GM23338 (cell line): ENCODE measurements around the gene CRADD. TPM values are rescaled to one million over a fixed set of nuclear protein-coding genes. Genes with fewer than 3 reads are reported as not detected.

Experiments used
- ATAC-seq: fragments of 200-7000 bp; cut with Tn5 transposase; 3 replicates; pipeline ENCODE4 v1.9.1; 2020
- DNase-seq: peaks from one replicate; pipeline ENCODE4 v3.0.0-alpha.2; 2015; ENCODE audit warnings: low spot score
- H2AFZ ChIP-seq: fragments of 200-600 bp; sonication (generic); 2 replicates; pipeline ENCODE4 v1.8.0; 2016; ENCODE audit warnings: antibody characterized with exemption, mild to moderate bottlenecking, moderate library complexity
- H3F3A ChIP-seq: fragments of 200-600 bp; sonication (generic); replicated peaks from 2 replicates; pipeline ENCODE4 v1.8.0; 2017; ENCODE audit warnings: antibody characterized with exemption, mixed run types, low read depth
- H3K27ac ChIP-seq: fragments of 200-600 bp; sonication (generic); 2 replicates; pipeline ENCODE4 v1.6.1; 2016; ENCODE audit warnings: low read depth
- H3K27me3 ChIP-seq: fragments of 200-600 bp; sonication (generic); 2 replicates; pipeline ENCODE4 v1.8.0; 2016; ENCODE audit warnings: mild to moderate bottlenecking, mixed run types, moderate library complexity; ENCODE audit not compliant: insufficient read depth
- H3K36me3 ChIP-seq: fragments of 200-600 bp; sonication (generic); 2 replicates; pipeline ENCODE4 v1.8.0; 2016; ENCODE audit warnings: mild to moderate bottlenecking; ENCODE audit not compliant: insufficient read depth
- H3K4me1 ChIP-seq: fragments of 200-600 bp; sonication (generic); 2 replicates; pipeline ENCODE4 v1.8.0; 2016; ENCODE audit warnings: mild to moderate bottlenecking, moderate library complexity; ENCODE audit not compliant: insufficient read depth
- H3K4me2 ChIP-seq: fragments of 200-600 bp; sonication (generic); 2 replicates; pipeline ENCODE4 v1.7.1; 2017; ENCODE audit warnings: mixed run types
- H3K4me3 ChIP-seq: fragments of 200-600 bp; sonication (generic); 2 replicates; pipeline ENCODE4 v1.6.1; 2016; ENCODE audit warnings: mixed run types
- H3K79me2 ChIP-seq: fragments of 200-600 bp; sonication (generic); replicated peaks from 2 replicates; pipeline ENCODE4 v1.8.0; 2017; ENCODE audit warnings: mild to moderate bottlenecking; ENCODE audit not compliant: insufficient read depth
- H3K9me2 ChIP-seq: fragments of 200-600 bp; sonication (generic); 2 replicates; pipeline ENCODE4 v1.8.0; 2017; ENCODE audit not compliant: insufficient read depth
- H4K20me1 ChIP-seq: fragments of 200-600 bp; sonication (generic); replicated peaks from 2 replicates; pipeline ENCODE4 v1.8.0; 2017; ENCODE audit warnings: mild to moderate bottlenecking; ENCODE audit not compliant: insufficient read depth
- H3K27ac Mint-ChIP-seq: 2 replicates; pipeline ENCODE4 v1.8.0; 2020; ENCODE audit warnings: inconsistent platforms, mild to moderate bottlenecking, moderate library complexity, mixed read lengths
- H3K27me3 Mint-ChIP-seq: 3 replicates; pipeline ENCODE4 v1.8.0; 2022; ENCODE audit warnings: low read depth, mild to moderate bottlenecking, moderate library complexity, mixed read lengths, inconsistent platforms; ENCODE audit not compliant: insufficient read depth, poor library complexity
- H3K36me3 Mint-ChIP-seq: 3 replicates; pipeline ENCODE4 v1.8.0; 2021; ENCODE audit warnings: low read depth, mild to moderate bottlenecking, inconsistent platforms, moderate library complexity, mixed read lengths
- H3K4me1 Mint-ChIP-seq: 3 replicates; pipeline ENCODE4 v1.8.0; 2020; ENCODE audit warnings: mild to moderate bottlenecking, inconsistent platforms, mixed read lengths
- H3K4me3 Mint-ChIP-seq: 3 replicates; pipeline ENCODE4 v1.8.0; 2021; ENCODE audit warnings: moderate library complexity, mild to moderate bottlenecking, inconsistent platforms, mixed read lengths
- H3K9me3 Mint-ChIP-seq: 3 replicates; pipeline ENCODE4 v1.8.0; 2020; ENCODE audit warnings: moderate library complexity, mild to moderate bottlenecking, inconsistent platforms, mixed read lengths
- EZH2phosphoT487 ChIP-seq: fragments of 200-600 bp; sonication (generic); IDR thresholded peaks from one replicate; pipeline ENCODE4 v1.8.1; 2018; ENCODE audit warnings: antibody characterized with exemption; ENCODE audit not compliant: unreplicated experiment
- POLR2AphosphoS5 ChIP-seq: IDR thresholded peaks from 2 replicates; pipeline ENCODE4 v1.6.1; 2016; ENCODE audit warnings: antibody characterized with exemption, low read depth
- REST ChIP-seq: IDR thresholded peaks from one replicate; pipeline ENCODE4 v1.6.1; 2018; ENCODE audit warnings: antibody characterized with exemption; ENCODE audit not compliant: unreplicated experiment
- ZNF114 ChIP-seq: fragments of 250-450 bp; sonication (Bioruptor Pico); IDR thresholded peaks from 2 replicates; pipeline ENCODE4 v1.5.0; 2020; ENCODE audit warnings: mild to moderate bottlenecking, moderate library complexity
- ZNF462 ChIP-seq: fragments of 250-450 bp; sonication (Bioruptor Pico); IDR thresholded peaks from 2 replicates; pipeline ENCODE4 v1.5.0; 2020; ENCODE audit warnings: mild to moderate bottlenecking, moderate library complexity
- polyA plus RNA-seq: library from polyadenylated mRNA; unstranded; fragments of >200 nt; fragmentation: Nextera tagmentation; extraction: Ambion mirVana; gene quantifications from 2 replicates; pipeline ENCODE4 v1.2.1, GENCODE V29; 2016
- total RNA-seq: library from RNA; depleted of rRNA; stranded (reverse); fragments of >200 nt; shearing (Covaris generic); gene quantifications from 2 replicates; pipeline ENCODE4 v1.2.3, GENCODE V29; 2014
- TF ChIP-seq, protein P1 (sequence below): IDR thresholded peaks from 2 replicates; pipeline ENCODE4 v1.6.1; 2016; ENCODE audit warnings: antibody characterized with exemption

The CRADD gene
- total and polyA plus RNA-seq, 2 experiments from 2014 or later = 6.3 to 27.9 TPM

DNA sequence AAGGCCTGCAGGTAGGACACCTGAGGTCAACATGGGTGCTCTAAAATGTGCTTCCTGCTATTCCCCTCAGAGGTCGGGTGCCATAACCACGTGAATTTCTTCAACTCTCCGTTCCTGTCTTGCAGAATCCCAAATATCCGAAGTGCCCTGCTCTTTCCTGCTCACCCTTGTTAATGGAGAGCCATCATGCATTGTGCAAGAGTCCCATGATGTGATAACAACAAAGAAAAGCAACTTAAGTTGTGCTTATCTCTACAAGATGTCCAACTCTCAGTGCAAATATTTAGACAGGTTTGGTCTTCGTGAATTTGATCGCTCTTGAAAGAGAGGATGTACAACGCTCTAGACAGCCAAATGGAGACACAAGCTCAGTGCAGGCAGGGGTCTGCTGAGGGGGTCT lies 260.6 kb downstream of the CRADD start (continued):
- TF ChIP-seq ZNF462 (CRISPR knock-in tag) = no peak

DNA sequence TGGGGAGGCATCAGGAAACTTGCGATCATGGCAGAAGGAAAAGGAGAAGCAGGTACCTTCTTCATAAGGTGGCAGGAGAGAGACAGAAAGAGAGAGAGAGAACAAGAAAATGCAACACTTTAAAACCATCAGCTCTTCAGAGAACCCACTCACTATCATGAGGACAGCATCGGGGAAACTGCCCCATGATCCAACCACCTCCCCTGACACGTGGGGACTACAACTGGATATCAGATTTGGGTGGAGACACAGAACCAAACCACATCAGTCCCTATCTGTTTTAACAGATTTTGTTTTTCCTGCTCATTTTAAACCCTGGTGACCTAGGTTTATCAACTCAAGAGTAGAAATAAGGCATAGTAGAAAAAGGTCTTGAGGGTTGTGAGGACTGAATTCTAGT lies 261.1 kb downstream of the CRADD start:
- H3K79me2 ChIP-seq = no peaks in the 10 kb centered on the region
- peaks cover 14% of the 10 kb centered on the region for H3K36me3 ChIP-seq
- H3K4me1 ChIP-seq = peaks cover 14% of the 10 kb centered on the region; the same call in 1 of the 2 replicates
- Mint-ChIP-seq H3K9me3 (peaks cover 22% of the 10 kb centered on the region), H3K36me3 (peaks cover 22% of the 10 kb centered on the region; the same call in 2 of the 3 replicates), H3K27ac (no peak overlapping the region), H3K4me3 (no peak overlapping the region), H3K27me3 (peaks cover 2% of the 10 kb centered on the region), H3K4me1 (peaks cover 10% of the 10 kb centered on the region)
- no peak overlapping the region for H3K4me3 ChIP-seq
- no peaks in the 10 kb centered on the region for H3K27me3 ChIP-seq
- DNase-seq = no peak
- H3K4me2 ChIP-seq = no peak overlapping the region
- H3K9me2 ChIP-seq = peaks cover 11% of the 10 kb centered on the region; the same call in 1 of the 2 replicates
- H3K27ac ChIP-seq = no peak overlapping the region
- no peak for ATAC-seq
- TF ChIP-seq EZH2phosphoT487 = no peak
- no peak for TF ChIP-seq REST
- TF ChIP-seq POLR2AphosphoS5 = no peak
- no peak for TF ChIP-seq ZNF114 (CRISPR knock-in tag)
- TF ChIP-seq, protein P1, sequence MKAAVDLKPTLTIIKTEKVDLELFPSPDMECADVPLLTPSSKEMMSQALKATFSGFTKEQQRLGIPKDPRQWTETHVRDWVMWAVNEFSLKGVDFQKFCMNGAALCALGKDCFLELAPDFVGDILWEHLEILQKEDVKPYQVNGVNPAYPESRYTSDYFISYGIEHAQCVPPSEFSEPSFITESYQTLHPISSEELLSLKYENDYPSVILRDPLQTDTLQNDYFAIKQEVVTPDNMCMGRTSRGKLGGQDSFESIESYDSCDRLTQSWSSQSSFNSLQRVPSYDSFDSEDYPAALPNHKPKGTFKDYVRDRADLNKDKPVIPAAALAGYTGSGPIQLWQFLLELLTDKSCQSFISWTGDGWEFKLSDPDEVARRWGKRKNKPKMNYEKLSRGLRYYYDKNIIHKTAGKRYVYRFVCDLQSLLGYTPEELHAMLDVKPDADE = no peak
- no peaks in the 10 kb centered on the region for H3F3A ChIP-seq
- H2AFZ ChIP-seq = no peak overlapping the region
- no peaks in the 10 kb centered on the region for H4K20me1 ChIP-seq
